ENCODE results near the gene ZNF211. TPM values are rescaled to one million over a fixed set of nuclear protein-coding genes. Genes with fewer than 3 reads are reported as not detected.

Gene ZNF211
- polyA plus RNA-seq, 1 experiment, result 14.4 TPM

DNA sequence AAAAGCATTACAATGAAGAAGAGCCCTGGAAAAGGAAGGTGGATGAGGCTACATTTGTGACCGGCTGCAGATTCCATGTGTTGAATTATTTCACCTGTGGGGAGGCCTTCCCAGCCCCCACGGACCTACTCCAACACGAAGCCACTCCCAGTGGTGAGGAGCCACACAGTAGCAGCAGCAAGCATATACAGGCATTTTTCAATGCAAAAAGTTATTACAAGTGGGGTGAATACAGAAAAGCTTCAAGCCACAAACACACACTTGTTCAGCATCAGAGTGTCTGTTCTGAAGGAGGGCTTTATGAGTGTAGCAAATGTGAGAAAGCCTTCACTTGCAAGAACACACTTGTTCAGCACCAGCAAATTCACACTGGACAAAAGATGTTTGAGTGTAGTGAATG, 53.8 kb downstream of the ZNF211 start:
- POLR2A ChIA-PET, result no interaction called here
- TF ChIP-seq, protein P1, sequence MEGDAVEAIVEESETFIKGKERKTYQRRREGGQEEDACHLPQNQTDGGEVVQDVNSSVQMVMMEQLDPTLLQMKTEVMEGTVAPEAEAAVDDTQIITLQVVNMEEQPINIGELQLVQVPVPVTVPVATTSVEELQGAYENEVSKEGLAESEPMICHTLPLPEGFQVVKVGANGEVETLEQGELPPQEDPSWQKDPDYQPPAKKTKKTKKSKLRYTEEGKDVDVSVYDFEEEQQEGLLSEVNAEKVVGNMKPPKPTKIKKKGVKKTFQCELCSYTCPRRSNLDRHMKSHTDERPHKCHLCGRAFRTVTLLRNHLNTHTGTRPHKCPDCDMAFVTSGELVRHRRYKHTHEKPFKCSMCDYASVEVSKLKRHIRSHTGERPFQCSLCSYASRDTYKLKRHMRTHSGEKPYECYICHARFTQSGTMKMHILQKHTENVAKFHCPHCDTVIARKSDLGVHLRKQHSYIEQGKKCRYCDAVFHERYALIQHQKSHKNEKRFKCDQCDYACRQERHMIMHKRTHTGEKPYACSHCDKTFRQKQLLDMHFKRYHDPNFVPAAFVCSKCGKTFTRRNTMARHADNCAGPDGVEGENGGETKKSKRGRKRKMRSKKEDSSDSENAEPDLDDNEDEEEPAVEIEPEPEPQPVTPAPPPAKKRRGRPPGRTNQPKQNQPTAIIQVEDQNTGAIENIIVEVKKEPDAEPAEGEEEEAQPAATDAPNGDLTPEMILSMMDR (IDR thresholded peaks at IDR 0.05; ENCODE audit: low read depth, low read length), result no peak
- CTCF ChIA-PET, result no interaction called here
- H3K9me3 ChIP-seq (ENCODE audit: control insufficient read depth, insufficient read depth, low read length), result peaks cover 73% of the 10 kb centered on the region
- no peak overlapping the region for H3K4me3 ChIP-seq (ENCODE audit: low read depth, low read length)
- DNase-seq (ENCODE audit: low read depth, low spot score), result no peak
- no peaks in the 10 kb centered on the region for H3K27me3 ChIP-seq (ENCODE audit: control insufficient read depth, insufficient read depth, low read length)
- no peak overlapping the region for H3K27ac ChIP-seq (ENCODE audit: low read depth, low read length)

DNA sequence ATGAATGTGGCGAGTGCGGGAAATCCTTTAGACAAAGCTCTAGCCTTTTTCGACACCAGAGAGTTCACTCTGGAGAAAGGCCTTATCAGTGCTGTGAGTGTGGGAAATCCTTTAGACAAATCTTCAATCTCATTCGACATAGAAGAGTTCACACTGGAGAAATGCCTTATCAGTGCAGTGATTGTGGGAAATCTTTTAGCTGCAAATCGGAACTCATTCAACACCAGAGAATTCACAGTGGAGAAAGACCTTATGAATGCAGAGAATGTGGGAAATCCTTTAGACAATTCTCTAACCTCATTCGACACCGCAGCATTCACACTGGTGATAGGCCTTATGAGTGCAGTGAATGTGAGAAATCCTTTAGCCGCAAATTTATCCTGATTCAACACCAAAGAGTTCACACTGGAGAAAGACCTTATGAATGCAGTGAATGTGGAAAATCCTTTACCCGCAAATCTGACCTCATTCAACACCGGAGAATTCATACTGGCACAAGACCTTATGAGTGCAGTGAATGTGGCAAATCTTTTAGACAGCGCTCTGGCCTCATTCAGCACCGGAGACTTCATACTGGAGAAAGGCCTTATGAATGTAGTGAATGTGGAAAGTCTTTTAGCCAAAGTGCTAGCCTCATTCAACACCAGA, 54.5 kb downstream of the ZNF211 start:
- TF ChIP-seq, protein P1 (IDR thresholded peaks at IDR 0.05; ENCODE audit: low read depth, low read length), result no peak
- CTCF ChIA-PET, result no interaction called here
- Histone ChIP-seq H3K4me3 (ENCODE audit: low read depth, low read length) (no peak overlapping the region), H3K9me3 (ENCODE audit: control insufficient read depth, insufficient read depth, low read length) (peaks cover 72% of the 10 kb centered on the region), H3K27me3 (ENCODE audit: control insufficient read depth, insufficient read depth, low read length) (no peaks in the 10 kb centered on the region), H3K27ac (ENCODE audit: low read depth, low read length) (no peak overlapping the region)
- POLR2A ChIA-PET, result no interaction called here
- no peak for DNase-seq (ENCODE audit: low read depth, low spot score)

DNA sequence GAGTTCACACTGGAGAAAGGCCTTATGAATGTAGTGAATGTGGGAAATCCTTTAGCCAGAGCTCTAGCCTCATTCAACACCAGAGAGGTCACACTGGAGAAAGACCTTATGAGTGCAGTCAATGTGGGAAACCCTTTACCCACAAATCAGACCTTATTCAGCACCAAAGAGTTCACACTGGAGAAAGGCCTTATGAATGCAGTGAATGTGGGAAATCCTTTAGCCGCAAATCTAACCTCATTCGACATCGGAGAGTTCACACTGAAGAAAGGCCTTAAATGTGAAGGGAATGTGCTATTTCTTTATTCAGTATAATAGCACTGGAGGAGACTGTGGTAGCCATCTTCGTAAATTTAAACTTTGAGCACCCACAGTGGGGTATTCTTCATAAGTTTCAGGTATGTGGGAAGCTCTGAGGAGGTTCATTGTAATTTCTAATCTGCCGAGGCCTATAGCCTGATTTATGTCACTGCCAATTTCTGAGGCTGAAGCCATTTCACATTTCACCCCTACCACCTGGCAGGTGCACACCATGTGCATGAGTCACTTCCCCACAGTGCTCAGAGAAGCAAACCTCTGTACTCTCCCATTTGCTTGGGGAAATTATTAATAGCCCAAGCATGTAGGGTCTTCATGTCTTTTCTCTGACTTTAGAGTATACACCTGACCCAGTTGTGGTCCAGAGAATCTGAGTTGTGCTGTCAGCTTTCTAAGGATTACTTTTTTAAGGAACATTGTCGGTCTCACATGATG, 55.2 kb downstream of the ZNF211 start:
- Histone ChIP-seq H3K9me3 (ENCODE audit: control insufficient read depth, insufficient read depth, low read length) (peaks cover 74% of the 10 kb centered on the region), H3K27ac (ENCODE audit: low read depth, low read length) (no peak overlapping the region), H3K4me3 (ENCODE audit: low read depth, low read length) (no peak overlapping the region), H3K27me3 (ENCODE audit: control insufficient read depth, insufficient read depth, low read length) (no peaks in the 10 kb centered on the region)
- POLR2A ChIA-PET, result no interaction called here
- CTCF ChIA-PET, result no interaction called here
- no peak for DNase-seq (ENCODE audit: low read depth, low spot score)
- TF ChIP-seq, protein P1 (IDR thresholded peaks at IDR 0.05; ENCODE audit: low read depth, low read length), result no peak

DNA sequence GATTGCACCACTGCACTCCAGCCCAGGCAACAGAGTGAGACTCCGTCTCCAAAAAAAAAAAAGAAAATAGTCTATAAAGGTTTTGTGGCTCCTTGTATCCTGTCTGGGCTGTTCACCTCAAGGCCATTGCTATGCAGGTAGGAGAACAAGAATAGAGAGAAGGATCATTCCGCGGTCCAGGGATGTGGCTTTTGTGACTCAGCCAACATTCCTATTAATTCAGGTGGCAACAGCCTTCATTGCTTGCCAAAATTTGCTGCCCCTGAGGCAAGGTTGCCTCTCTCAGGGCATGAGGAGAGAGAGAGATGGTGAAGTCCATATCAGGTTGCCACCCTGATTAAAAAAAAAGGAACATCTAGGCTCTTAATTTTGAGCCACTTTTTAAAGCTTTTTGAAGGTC, 56.8 kb downstream of the ZNF211 start:
- peaks cover 64% of the 10 kb centered on the region for H3K9me3 ChIP-seq (ENCODE audit: control insufficient read depth, insufficient read depth, low read length)
- POLR2A ChIA-PET, result no interaction called here
- CTCF ChIA-PET, result interaction anchor here (1.1 kb wide), 1 partner anchor 7 kb away, joined by 3 read pairs; the partner anchor contains the start of gene ZNF551

More for the DNA sequence above, 56.8 kb downstream of the ZNF211 start:
- no peak overlapping the region for H3K4me3 ChIP-seq (ENCODE audit: low read depth, low read length)
- H3K27ac ChIP-seq (ENCODE audit: low read depth, low read length), result no peak overlapping the region
- no peaks in the 10 kb centered on the region for H3K27me3 ChIP-seq (ENCODE audit: control insufficient read depth, insufficient read depth, low read length)
- no peak for DNase-seq (ENCODE audit: low read depth, low spot score)
- TF ChIP-seq, protein P1 (IDR thresholded peaks at IDR 0.05; ENCODE audit: low read depth, low read length), result no peak

Other genes with a start within 250 kb of the ZNF211 start
- gene ZNF548, start 243.3 kb upstream of the ZNF211 start, polyA plus RNA-seq (2011; rRNA removed), result 12.7 and 14.2 TPM in 2 replicates
- gene ZNF17, start 222.0 kb upstream of the ZNF211 start, polyA plus RNA-seq (2011; rRNA removed), result 5.7 and 6.4 TPM in 2 replicates
- 7.4 and 9.7 TPM in 2 replicates for gene ZNF749, start 197.8 kb upstream of the ZNF211 start, polyA plus RNA-seq (2011; rRNA removed)
- gene VN1R1, start 176.0 kb upstream of the ZNF211 start, polyA plus RNA-seq (2011; rRNA removed), result 0.11 and 0.21 TPM in 2 replicates
- 6.6 and 6.8 TPM in 2 replicates for gene ZNF772, start 155.6 kb upstream of the ZNF211 start, polyA plus RNA-seq (2011; rRNA removed)
- 8.7 and 11.1 TPM in 2 replicates for gene ZNF419, start 145.4 kb upstream of the ZNF211 start, polyA plus RNA-seq (2011; rRNA removed)
- 9.2 and 11.0 TPM in 2 replicates for gene ZNF773, start 133.2 kb upstream of the ZNF211 start, polyA plus RNA-seq (2011; rRNA removed)
- 5.0 and 5.8 TPM in 2 replicates for gene ZNF549, start 105.8 kb upstream of the ZNF211 start, polyA plus RNA-seq (2011; rRNA removed)
- 6.8 and 8.2 TPM in 2 replicates for gene ZNF550, start 73.3 kb upstream of the ZNF211 start, polyA plus RNA-seq (2011; rRNA removed)
- gene ZNF416, start 54.3 kb upstream of the ZNF211 start, polyA plus RNA-seq (2011; rRNA removed), result 4.4 and 4.8 TPM in 2 replicates
- 4.3 and 4.5 TPM in 2 replicates for gene ZIK1, start 49.0 kb upstream of the ZNF211 start, polyA plus RNA-seq (2011; rRNA removed)
- 1.3 and 1.5 TPM in 2 replicates for gene ZNF530, start 33.3 kb upstream of the ZNF211 start, polyA plus RNA-seq (2011; rRNA removed)
- gene ZNF134, start 18.9 kb upstream of the ZNF211 start, polyA plus RNA-seq (2011; rRNA removed), result 10.7 and 10.9 TPM in 2 replicates
- not detected in 2 replicates for gene ZSCAN4, start 35.8 kb downstream of the ZNF211 start, polyA plus RNA-seq (2011; rRNA removed)
- 3.7 TPM in 2 replicates for gene ZNF551, start 48.8 kb downstream of the ZNF211 start, polyA plus RNA-seq (2011; rRNA removed)
- gene ZNF154, start 76.0 kb downstream of the ZNF211 start, polyA plus RNA-seq (2011; rRNA removed), result 7.7 and 8.1 TPM in 2 replicates
- gene ZNF671, start 94.5 kb downstream of the ZNF211 start, polyA plus RNA-seq (2011; rRNA removed), result 7.2 and 7.8 TPM in 2 replicates
- 9.7 and 10.5 TPM in 2 replicates for gene ZNF776, start 113.6 kb downstream of the ZNF211 start, polyA plus RNA-seq (2011; rRNA removed)
- gene ZNF586, start 136.5 kb downstream of the ZNF211 start, polyA plus RNA-seq (2011; rRNA removed), result 7.5 and 9.8 TPM in 2 replicates
- 2.8 and 2.9 TPM in 2 replicates for gene ZNF552, start 181.7 kb downstream of the ZNF211 start, polyA plus RNA-seq (2011; rRNA removed)
- 5.7 TPM in 2 replicates for gene ZNF587B, start 197.1 kb downstream of the ZNF211 start, polyA plus RNA-seq (2011; rRNA removed)
- 15.7 and 18.3 TPM in 2 replicates for gene ZNF587, start 216.7 kb downstream of the ZNF211 start, polyA plus RNA-seq (2011; rRNA removed)

Measured in AG04450 (cell line).